ENCODE measurements around the gene MGA.
"Not testable (repeated sequence)": the region's sequence is repeated elsewhere in the genome, so short reads cannot be mapped to it uniquely, and the experiment has no call there.

The MGA gene

GRCh38 chr15:41714291-41714690 is 54.1 kb downstream of the MGA start:
- no peak for DNase-seq (ENCODE audit: low read depth in 2 of 2)

- DNase-seq (ENCODE audit: low read depth in 2 of 2): no peak
These were observed 56.7 kb downstream of the MGA start for GRCh38 chr15:41716864-41717263.

DNA sequence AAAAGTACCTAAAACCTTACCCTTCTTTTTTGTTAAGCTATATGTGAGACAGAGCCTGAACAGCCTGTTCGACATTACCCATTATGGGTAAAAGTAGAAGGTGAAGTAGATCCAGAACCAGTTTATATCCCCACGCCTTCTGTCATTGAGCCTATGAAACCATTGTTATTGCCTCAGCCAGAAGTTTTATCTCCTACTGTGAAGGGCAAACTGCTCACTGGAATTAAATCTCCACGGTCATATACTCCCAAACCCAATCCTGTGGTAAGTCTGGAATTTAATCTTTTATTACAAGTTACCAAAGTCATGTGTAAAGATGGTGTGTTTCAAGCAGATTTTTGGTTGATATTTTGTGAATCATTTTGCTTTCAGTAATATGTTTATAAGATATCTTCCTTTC is 66.9 kb downstream of the MGA start:
- no peak for DNase-seq (ENCODE audit: low read depth in 2 of 2)

DNA sequence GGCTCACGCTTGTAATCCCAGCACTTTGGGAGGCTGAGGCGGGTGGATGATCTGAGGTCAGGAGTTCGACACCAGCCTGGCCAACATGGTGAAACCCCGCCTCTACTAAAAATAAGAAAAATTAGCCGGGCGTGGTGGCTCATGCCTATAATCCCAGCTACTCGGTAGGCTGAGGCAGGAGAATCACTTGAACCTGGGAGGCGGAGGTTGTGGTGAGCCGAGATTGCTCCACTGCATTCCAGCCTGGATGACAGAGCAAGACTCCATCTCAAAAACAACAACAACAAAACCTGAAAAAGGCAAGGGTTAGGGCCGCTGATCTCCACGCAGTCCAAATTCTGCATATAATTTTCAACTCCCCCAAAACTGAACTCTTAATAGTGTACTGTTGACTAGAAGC is 67.9 kb downstream of the MGA start:
- DNase-seq (ENCODE audit: low read depth in 2 of 2): not testable (repeated sequence)

GRCh38 chr15:41730543-41730942 is 70.3 kb downstream of the MGA start:
- DNase-seq (ENCODE audit: low read depth in 2 of 2): no peak

- no peak for DNase-seq (ENCODE audit: low read depth in 2 of 2)
These were observed 72.3 kb downstream of the MGA start for GRCh38 chr15:41732483-41732882.

DNA sequence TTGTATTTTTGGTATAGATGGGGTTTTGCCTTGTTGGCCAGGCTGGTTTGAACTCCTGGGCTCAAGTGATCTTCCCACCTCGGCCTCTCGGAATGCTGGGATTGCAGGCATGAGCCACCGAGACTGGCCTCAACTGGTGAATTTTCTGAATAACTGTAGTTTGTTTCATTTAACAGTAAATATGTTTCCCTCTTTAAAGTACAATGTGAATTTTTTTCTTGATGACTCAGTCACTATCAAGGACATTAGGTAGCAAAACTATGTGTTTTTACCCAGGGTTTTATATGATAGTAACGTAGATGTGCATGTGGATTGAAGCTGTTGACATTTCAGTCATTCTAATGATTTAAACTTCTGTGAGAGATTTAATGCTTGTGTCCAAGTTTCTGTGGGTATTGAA is 73.9 kb downstream of the MGA start:
- DNase-seq (ENCODE audit: low read depth in 2 of 2): no peak

- no peak for DNase-seq (ENCODE audit: low read depth in 2 of 2)
These were observed 74.8 kb downstream of the MGA start for GRCh38 chr15:41735046-41735445.

DNA sequence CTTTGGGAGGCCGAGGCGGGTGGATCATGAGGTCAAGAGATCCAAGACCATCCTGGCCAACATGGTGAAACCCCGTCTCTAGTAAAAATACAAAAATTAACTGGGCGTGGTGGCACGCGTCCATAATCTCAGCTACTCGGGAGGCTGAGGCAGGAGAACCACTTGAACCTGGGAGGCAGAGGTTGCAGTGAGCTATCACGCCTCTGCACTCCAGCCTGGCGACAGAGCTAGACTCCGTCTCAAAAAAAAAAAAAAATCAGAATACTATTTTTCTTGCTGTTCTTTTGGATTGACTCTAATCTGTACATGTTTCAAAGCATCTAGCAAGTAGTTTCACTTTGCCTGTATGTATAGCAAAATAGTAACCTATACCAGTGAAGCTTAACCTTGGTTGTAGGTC is 75.3 kb downstream of the MGA start:
- not testable (repeated sequence) for DNase-seq (ENCODE audit: low read depth in 2 of 2)

DNA sequence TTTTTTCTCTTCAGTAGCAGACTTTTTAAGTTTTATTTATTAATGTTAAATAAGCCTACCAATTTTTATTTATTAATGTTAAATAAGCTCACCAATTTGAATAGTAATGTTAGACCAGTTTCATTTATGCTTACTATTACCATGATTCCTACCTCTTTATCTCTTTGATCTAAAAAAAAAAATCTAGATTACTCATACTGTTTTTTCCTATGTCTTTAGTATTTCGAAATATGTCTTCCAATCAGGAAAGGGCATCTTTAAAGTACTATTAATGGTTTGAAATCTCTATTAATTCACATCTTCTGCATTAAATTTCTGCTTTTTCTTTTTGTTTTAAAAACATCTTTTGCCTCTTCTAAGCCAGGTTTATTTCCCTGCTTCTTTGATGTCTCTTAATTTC is 86.6 kb downstream of the MGA start:
- DNase-seq (ENCODE audit: low read depth in 2 of 2): no peak

DNA sequence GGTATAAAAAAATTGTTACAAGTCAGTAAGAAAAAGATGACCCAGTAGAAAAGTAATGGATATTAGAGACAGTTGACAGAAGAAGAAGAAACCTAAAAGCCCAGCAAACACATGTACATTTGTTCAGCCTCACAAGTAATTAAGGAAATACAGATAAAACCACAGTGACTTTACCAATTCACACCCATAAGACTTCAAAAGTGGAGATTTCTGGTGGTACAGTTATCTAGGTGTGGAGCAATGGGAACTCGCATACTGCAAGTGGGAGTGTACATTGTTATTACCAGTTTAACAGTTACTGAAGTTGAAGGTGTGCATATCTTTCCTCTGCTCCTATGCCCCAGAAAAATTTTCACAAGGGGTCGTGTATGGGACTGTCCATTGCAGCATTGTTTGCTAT is 96.0 kb downstream of the MGA start:
- DNase-seq (ENCODE audit: low read depth in 2 of 2): no peak

DNA sequence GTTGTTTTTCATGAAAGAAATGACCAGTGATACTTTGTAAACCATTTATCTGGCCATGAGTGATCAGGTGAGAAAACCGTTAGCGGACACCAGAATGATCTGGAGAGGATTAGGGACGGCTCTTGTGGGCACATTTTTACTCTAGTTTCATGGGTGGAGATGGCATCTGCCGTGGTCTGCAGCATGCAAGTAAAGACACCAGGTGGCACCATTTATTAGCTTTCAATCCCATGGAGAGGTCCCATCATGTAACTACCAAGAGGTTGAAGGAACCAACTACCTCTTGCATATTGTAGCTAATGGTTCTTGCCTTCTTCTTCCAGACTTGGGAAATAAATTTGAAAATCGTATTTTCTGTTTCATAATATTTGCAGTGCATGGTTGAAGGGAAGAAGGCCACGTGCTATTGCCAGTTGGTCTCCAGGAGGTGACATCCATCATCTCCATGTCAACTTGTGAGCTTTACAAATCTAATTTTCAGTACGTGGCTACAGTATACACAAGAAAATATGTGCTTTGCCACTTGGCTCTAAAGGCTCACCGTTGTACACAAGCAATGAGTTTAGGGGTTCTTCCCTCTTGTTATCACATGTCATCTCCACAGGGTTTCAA is 112.6 kb downstream of the MGA start:
- peak; percentile 30 to 39 for DNase-seq (ENCODE audit: low read depth in 2 of 2)

DNA sequence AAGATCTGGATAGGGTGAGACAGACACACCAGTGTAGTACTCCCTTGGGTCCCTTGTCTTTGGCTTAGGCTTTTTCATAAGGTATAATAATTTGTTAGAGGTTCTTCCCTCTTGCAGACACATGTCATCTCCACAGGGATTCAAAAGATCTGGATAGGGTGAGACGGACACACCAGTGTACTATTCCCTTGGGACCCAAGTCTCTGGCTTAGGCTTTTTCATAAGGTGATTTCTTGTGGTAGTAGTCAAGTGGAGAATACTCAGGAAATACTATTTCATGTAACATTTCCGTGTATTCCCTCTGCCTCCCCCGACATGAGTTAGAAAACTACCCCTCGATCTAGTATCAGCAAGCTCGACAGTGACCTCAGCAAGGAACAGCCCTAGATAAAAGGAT is 113.1 kb downstream of the MGA start:
- no peak for DNase-seq (ENCODE audit: low read depth in 2 of 2)

GRCh38 chr15:41773729-41774061 is 113.5 kb downstream of the MGA start:
- DNase-seq (ENCODE audit: low read depth in 2 of 2): no peak

DNA sequence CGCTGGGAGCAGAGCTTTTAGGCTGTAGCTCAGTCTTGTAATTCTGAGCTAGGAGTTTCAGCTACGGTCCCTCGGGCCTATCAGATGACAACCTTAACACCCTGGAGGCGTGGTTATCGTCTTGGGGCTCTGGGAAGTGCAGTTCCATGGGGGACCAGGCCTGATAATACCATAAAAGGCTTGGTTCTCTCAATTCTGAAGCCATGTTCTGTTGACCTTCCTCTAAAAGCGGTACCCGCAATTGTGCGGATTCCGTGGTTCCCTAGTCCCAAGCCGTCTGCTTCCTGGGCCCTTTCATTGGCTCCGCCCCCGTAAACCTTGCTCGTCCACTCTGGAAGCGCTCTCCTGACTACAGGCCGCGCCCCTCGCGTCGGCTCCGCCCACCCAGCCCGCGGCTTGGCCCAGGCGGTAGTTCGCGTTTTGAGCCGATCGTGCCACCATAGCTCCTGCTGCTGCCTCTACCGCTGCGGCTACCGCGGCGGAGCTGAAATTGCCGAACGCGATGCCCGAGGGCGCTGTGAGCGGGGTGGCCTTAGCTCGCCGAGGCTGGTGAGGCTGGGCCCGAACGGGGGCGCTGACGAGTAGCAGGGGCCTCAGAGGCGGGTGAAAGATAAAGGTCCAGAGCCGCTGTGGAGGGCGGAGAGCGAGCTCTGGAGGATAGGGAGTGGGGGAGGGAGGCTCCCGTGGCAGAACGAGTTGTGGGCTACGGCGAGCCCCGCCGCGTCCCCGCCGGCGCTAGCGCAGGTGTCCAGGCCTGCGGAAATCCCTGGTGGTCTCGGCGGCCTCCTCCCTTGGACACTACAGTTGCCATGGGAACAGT is 114.1 kb downstream of the MGA start, which contains the start of gene MAPKBP1:
Gene MAPKBP1 (plus strand): TSS at position 423 of the 820 bp plus-strand sequence. CDS start 792 bp downstream, outside the sequence.
- DNase-seq (ENCODE audit: low read depth in 2 of 2): peak; percentile 96 to 98

GRCh38 chr15:41774882-41775417 is 114.7 kb downstream of the MGA start:
- no peak for DNase-seq (ENCODE audit: low read depth in 2 of 2)

GRCh38 chr15:41775651-41776050 is 115.4 kb downstream of the MGA start:
- DNase-seq (ENCODE audit: low read depth in 2 of 2): no peak

- DNase-seq (ENCODE audit: low read depth in 2 of 2): no peak
These were observed 117.3 kb downstream of the MGA start for GRCh38 chr15:41777421-41777973.

DNA sequence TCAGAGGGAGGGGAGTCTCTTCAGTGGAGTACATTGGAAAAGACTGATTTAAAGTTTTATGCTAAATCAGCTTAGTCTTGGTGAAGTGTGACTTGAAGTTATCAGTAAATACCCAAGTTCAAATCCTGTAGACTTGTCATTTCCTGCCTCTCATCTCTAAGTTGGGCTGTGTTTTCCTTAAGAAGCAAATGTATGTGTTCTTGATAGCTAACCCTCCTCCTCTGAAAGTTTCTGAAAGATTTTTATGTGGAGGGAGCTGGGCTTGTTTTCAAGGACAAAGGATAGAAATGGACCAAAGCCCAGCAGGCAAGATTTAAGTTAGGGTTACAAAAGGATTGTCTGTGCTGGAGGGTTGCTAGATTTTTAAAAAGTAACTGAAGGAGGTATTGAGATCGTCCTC is 118.3 kb downstream of the MGA start:
- no peak for DNase-seq (ENCODE audit: low read depth in 2 of 2)

DNA sequence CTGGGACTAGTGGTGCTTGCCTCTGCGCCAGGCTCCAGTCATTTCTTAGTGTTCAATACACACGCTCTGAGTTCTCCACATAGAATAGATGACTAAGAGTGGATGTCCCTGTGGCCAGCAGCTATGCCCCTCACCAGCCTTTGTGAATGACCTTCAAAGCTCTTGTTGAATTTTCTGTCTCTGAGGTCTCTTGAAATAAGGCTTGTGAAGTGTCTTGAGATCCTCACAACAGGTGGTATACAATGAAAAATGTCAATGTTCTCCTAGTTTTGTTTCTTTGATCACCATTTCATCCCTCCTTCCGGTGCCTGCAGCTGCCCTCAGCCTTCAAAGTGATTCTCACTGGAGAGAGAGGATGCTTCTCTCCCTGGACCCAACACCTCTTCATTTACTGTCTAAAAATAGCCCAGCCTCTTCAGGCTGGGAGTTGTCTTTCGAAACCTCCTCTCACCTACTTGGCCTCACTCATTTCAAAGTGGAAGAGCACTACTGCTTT is 119.5 kb downstream of the MGA start:
- no peak for DNase-seq (ENCODE audit: low read depth in 2 of 2)

- DNase-seq (ENCODE audit: low read depth in 2 of 2): no peak
These were observed 120.1 kb downstream of the MGA start for GRCh38 chr15:41780266-41780665.

DNA sequence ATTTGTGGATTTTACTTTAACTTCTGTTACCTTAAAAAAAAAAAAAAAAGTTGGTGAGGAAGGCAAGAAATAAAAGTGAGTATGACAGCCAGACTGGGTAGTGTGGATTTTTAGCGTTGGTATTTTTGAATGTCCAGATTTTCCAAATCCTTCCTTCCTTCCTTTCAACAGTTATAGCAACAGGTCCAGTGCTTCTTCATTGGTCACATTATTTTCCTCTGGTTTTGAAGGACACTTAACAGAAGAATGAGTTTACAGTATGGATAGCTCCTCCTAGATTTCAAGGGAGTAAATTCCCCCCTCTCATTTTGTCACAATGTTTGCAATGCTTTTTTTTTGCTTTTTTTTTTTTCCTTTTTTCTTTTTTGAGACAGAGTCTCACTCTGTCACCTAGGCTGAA is 120.5 kb downstream of the MGA start:
- DNase-seq (ENCODE audit: low read depth in 2 of 2): no peak

All from stimulated activated CD4-positive, alpha-beta T cell treated with anti-CD3 and anti-CD28 coated beads, Interleukin-15, amount 100 ng/mL, for 48 hours (primary cell).